Spleen (tissue), 13 donors: ENCODE data around the gene IGLON5. TPM values are rescaled to one million over a fixed set of nuclear protein-coding genes. Genes with fewer than 3 reads are reported as not detected.

Experiments used
- DNase-seq: peaks from one replicate; pipeline ENCODE4 v3.0.0-alpha.2; 2020
- H3K27ac ChIP-seq, 8 donors: fragments of 200-600 bp; sonication (generic) in 7 of 8; 1 replicate in 4 of 8; 2 replicates in 4 of 8; pipeline versions ENCODE4 v1.5.0 to v1.8.0; 2016 to 2021; ENCODE audit warnings: inconsistent platforms in 4 of 8, mild to moderate bottlenecking in 4 of 8, moderate library complexity in 1 of 8
- H3K27me3 ChIP-seq, 7 donors: fragments of 200-600 bp; sonication (generic) in 6 of 7; replicated peaks in 1 of 7; 1 replicate in 4 of 7; 2 replicates in 3 of 7; pipeline versions ENCODE4 v1.5.0 to v1.8.0; 2016 to 2021; ENCODE audit warnings: inconsistent platforms in 3 of 7, mild to moderate bottlenecking in 1 of 7
- H3K36me3 ChIP-seq, 6 donors: fragments of 200-600 bp; sonication (generic) in 5 of 6; 1 replicate in 4 of 6; 2 replicates in 2 of 6; pipeline versions ENCODE4 v1.5.0 to v1.8.0; 2016 to 2021; ENCODE audit warnings: inconsistent platforms in 2 of 6
- H3K4me1 ChIP-seq, 6 donors: fragments of 200-600 bp; sonication (generic) in 5 of 6; 1 replicate in 3 of 6; 2 replicates in 3 of 6; pipeline versions ENCODE4 v1.5.0 to v1.8.0; 2016 to 2021; ENCODE audit warnings: inconsistent platforms in 3 of 6
- H3K4me3 ChIP-seq, 8 donors: fragments of 200-600 bp; sonication (generic) in 7 of 8; 1 replicate in 4 of 8; 2 replicates in 4 of 8; pipeline versions ENCODE4 v1.5.0 to v1.8.0; 2016 to 2021; ENCODE audit warnings: inconsistent platforms in 4 of 8, mild to moderate bottlenecking in 4 of 8, moderate library complexity in 2 of 8
- H3K9me3 ChIP-seq, 8 donors: fragments of 200-600 bp; sonication (generic) in 7 of 8; 1 replicate in 4 of 8; 2 replicates in 4 of 8; pipeline versions ENCODE4 v1.5.0 to v1.8.0; 2016 to 2021; ENCODE audit warnings: inconsistent platforms in 4 of 8
- POLR2A ChIP-seq, 3 donors: fragments of 450-650 bp; IDR thresholded peaks; one replicate each; pipeline ENCODE4 v1.5.1; 2017; ENCODE audit warnings: antibody characterized with exemption in 3 of 3, mild to moderate bottlenecking in 1 of 3
- POLR2AphosphoS5 ChIP-seq, 3 donors: sonication (generic); formaldehyde crosslinking; IDR thresholded peaks; one replicate each; pipeline ENCODE4 v1.5.1; 2017; ENCODE audit warnings: antibody characterized with exemption in 3 of 3
- WGBS, 5 donors: extraction: QIAGEN DNeasy Blood & Tissue Kit in 3 of 5; methylation state at CpG; one replicate each; pipeline versions ENCODE4 v1.1.5 to v1.1.7; 2013 to 2018; 5-methylcytosine and 5-hydroxymethylcytosine counted together
- intact Hi-C: fragments of 100-400 bp; cut with DNase I; formaldehyde crosslinking; loops from one replicate; pipeline ENCODE4 v1.15.0; 2023; ENCODE audit warnings: low total_unique reads
- long read RNA-seq, 2 donors: transcript quantifications; one replicate each; lab custom pipeline, GENCODE V29; 2026
- polyA plus RNA-seq, 3 donors: library from polyadenylated mRNA; stranded (reverse); fragments of 200-250 nt; gene quantifications; one replicate each; pipeline ENCODE4 v1.2.1, GENCODE V29; 2013
- total RNA-seq, 7 donors: library from RNA; depleted of rRNA in 3 of 7; stranded (reverse); fragments of >200 nt in 3 of 7; fragmentation: NEBNext Ultra II Directional in 4 of 7; extraction: Animal tissue kit (Norgen Biotek cat#: 25700) in 4 of 7; gene quantifications; one replicate each; pipeline versions ENCODE4 v1.1.0 to v1.2.1, GENCODE V29; 2016 to 2021
- TF ChIP-seq, protein P1 (sequence below), 11 experiments: fragments of 200-600 bp in 7 of 11; fragments of 450-650 bp in 4 of 11; sonication (generic) in 4 of 11; IDR thresholded peaks in 8 of 11; conservative IDR thresholded peaks in 3 of 11; 1 replicate in 7 of 11; 2 replicates in 4 of 11; pipeline versions ENCODE4 v1.4.0 to v1.8.0; 2016 to 2021; ENCODE audit warnings: antibody characterized with exemption in 11 of 11, inconsistent platforms in 4 of 11, mild to moderate bottlenecking in 1 of 11
- donor health status: healthy with polysubstance abuse.
- donor health status: DM: no; HTN: no; CAD: no; lungs with moderate emphysema.
- donor health status: DM: no; HTN: no; CAD: no.
- donor health status: Bipolar disorder and iron deficiency.
- donor health status: healthy.
- donor health status: DM: no; HTN: no; CAD: no.
- donor health status: DM: yes; HTN: yes; CAD: no.

Gene IGLON5
- total RNA-seq: not detected
- under 1 TPM in 1 of 3 donors, not detected in 2; 0.03 TPM for polyA plus RNA-seq
- long read RNA-seq, donor 1: 0 reads
- long read RNA-seq, donor 2: 0 reads

DNA sequence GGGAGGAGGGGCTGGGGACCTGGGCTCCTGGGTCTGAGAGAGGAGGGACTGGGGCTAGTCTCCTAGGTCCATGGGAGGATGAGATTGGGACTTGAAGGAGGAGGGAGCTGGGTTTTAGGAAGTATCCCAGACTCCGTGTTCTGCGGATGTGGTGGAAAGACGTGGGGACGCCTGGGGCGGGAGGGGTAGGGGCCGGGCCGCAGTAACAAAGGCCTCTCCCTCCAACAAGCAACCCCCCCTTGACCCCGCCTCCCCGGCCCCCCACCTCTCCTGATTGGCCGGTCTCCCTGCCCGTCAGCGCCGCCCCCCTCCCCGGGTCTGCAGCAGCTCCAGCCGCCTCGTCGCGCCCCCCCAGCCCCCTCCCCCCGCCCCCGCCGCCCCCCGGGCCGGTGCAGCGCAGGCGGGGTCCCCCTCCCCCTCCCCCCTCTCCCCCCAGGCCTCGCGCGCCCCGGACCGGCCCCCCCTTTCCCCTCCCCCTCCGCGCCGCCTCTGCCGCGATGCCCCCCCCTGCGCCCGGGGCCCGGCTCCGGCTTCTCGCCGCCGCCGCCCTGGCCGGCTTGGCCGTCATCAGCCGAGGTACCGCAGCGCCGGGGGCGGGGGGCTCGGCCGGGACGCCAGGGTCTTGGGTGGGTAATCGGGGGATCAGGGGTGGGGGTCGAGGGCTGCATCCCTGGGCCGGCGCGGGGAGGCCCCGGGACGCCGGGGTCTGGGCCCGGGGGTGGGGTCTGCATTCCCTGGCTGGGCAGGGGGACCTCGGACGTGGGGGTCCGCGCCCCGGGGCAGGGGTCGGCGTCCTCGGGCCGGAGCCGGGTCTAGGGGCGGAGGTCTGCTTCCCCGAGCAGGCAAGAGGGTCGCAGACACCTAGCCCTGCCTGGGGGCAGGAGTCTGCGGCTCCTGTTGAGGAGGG is at the start of gene IGLON5:
Gene IGLON5, plus strand, starts transcription at position 294 of the 907 bp plus-strand sequence. Its CDS starts 204 bp downstream, at position 498.
- Histone ChIP-seq H3K27ac (no peak within 1 kb of the TSS), H3K4me1 (peaks cover 0 to 8% (median 0%) of the 10 kb centered on the region in 6 donors), H3K9me3 (peaks cover 0 to 29% (median 18%) of the 10 kb centered on the region in 8 donors), H3K4me3 (no peak within 1 kb of the TSS), H3K36me3 (no peaks in the 10 kb centered on the region), H3K27me3 (peaks cover 0 to 76% (median 40%) of the 10 kb centered on the region in 7 donors)
- WGBS, 5 donors: 7 to 40% (median 10%) methylated on average over 12 to 59 of the region's 76 CpGs
- DNase-seq: peak; percentile 33
- intact Hi-C loops: no loop called here
- TF ChIP-seq, protein P1, sequence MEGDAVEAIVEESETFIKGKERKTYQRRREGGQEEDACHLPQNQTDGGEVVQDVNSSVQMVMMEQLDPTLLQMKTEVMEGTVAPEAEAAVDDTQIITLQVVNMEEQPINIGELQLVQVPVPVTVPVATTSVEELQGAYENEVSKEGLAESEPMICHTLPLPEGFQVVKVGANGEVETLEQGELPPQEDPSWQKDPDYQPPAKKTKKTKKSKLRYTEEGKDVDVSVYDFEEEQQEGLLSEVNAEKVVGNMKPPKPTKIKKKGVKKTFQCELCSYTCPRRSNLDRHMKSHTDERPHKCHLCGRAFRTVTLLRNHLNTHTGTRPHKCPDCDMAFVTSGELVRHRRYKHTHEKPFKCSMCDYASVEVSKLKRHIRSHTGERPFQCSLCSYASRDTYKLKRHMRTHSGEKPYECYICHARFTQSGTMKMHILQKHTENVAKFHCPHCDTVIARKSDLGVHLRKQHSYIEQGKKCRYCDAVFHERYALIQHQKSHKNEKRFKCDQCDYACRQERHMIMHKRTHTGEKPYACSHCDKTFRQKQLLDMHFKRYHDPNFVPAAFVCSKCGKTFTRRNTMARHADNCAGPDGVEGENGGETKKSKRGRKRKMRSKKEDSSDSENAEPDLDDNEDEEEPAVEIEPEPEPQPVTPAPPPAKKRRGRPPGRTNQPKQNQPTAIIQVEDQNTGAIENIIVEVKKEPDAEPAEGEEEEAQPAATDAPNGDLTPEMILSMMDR (IDR thresholded peaks at IDR 0.05 in 8 of 11, conservative IDR thresholded peaks at IDR 0.05 in 3 of 11): no peak
- TF ChIP-seq POLR2AphosphoS5 (IDR thresholded peaks at IDR 0.05) (no peak), POLR2A (IDR thresholded peaks at IDR 0.05) (no peak)

DNA sequence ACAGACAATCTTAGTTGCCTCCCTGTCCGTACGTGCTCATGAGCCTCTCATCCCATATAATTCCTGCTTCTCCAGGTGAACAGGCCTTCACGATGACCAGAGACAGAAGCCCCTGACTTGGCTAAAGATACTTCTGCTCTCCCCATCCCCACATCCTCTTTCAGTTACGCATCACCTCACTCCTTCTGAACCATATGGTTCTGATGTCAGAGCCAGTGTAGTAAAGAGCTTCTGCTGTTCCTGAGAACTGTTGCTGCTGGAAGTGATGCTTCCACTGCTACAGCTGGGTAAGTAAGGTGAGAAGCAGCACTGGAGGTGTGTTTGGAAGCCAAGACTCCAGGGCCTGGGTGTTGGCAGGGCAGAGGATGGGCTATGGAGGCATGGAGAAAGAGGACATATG is 47.6 kb upstream of the IGLON5 start:
- no peaks in the 10 kb centered on the region for H3K9me3 ChIP-seq
- no peak for DNase-seq
- no peak for TF ChIP-seq POLR2AphosphoS5 (IDR thresholded peaks at IDR 0.05)
- TF ChIP-seq, protein P1 (IDR thresholded peaks at IDR 0.05 in 8 of 11, conservative IDR thresholded peaks at IDR 0.05 in 3 of 11): no peak
- no peak for TF ChIP-seq POLR2A (IDR thresholded peaks at IDR 0.05)
- H3K4me3 ChIP-seq: no peak overlapping the region
- 62 to 88% (median 75%) methylated on average over 4 of the region's 4 CpGs for WGBS, 5 donors
- no peaks in the 10 kb centered on the region for H3K36me3 ChIP-seq
- intact Hi-C loops: no loop called here
- peaks cover 0 to 6% (median 0%) of the 10 kb centered on the region in 6 donors for H3K4me1 ChIP-seq
- peaks cover 0 to 46% (median 0%) of the 10 kb centered on the region in 7 donors for H3K27me3 ChIP-seq
- H3K27ac ChIP-seq: no peak overlapping the region

DNA sequence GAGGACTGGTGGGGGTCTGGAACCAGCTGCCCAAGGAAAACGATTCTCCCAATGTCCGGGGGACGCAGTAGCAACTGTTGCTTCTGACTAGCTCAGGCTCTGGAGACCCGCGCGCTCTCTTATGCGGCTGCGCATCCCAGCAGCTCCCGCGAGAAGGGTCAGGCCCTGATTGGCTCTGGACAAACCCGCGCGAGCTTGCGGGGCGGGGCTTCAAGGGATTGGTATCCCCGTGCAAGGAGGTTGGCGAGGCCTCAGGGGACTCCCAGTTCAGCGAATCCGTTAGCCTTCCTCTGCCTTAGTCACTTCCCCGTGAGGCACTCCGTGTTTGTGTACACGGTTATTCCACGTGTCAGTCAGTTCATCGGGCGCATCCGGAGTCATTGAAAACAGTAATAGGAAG is 40.4 kb upstream of the IGLON5 start:
- no peak overlapping the region for H3K27ac ChIP-seq
- no peaks in the 10 kb centered on the region for H3K9me3 ChIP-seq
- H3K4me3 ChIP-seq: no peak overlapping the region
- H3K27me3 ChIP-seq: peaks cover 0 to 10% (median 0%) of the 10 kb centered on the region in 7 donors
- intact Hi-C loops: no loop called here
- no peaks in the 10 kb centered on the region for H3K36me3 ChIP-seq
- DNase-seq: no peak
- peaks cover 0 to 11% (median 0%) of the 10 kb centered on the region in 6 donors for H3K4me1 ChIP-seq
- WGBS, 5 donors: 62 to 80% (median 66%) methylated on average over 16 to 26 of the region's 26 CpGs
- TF ChIP-seq POLR2A (IDR thresholded peaks at IDR 0.05) (no peak), POLR2AphosphoS5 (IDR thresholded peaks at IDR 0.05) (no peak)
- TF ChIP-seq, protein P1 (IDR thresholded peaks at IDR 0.05 in 8 of 11, conservative IDR thresholded peaks at IDR 0.05 in 3 of 11): no peak
